CMK (cell line): ENCODE data around the gene NRXN3.

ENCODE experiments used
- DNase-seq: peaks from one replicate; pipeline ENCODE4 v3.0.0-alpha.2; 2010; ENCODE audit warnings: low read depth

NRXN3 gene

DNA sequence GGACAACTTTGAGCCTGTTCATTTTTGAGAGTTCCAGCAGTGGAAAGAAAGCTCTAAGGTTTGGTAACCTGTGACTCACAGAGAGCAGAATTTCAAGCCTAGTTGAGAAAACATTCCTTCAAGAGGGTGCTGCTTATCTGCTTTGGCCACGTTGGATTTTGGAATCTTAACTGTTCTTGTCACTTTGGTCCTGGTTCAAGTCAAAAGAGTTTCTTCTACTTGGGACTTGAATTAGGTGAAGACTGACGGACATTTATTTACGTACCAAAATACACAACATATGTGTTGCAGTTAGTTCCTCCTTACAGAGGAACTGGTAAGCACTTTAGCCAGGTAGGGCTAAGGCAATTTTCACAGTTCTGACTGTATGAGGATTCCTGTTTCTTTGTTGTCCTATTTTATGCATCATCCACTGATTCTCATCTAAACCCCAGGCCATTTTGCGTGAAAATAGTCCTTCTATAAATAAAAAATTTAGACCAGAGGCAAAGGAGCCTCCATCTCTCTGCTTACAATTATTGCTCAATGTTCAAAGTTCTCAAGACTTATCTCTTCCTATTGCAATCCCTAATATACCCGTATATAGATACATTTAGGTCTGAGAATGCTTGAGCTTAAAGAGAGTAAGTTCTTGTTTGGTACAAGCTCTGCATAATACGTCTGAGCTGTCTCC is 1460.3 kb downstream of the NRXN3 start:
- DNase-seq: no peak

DNA sequence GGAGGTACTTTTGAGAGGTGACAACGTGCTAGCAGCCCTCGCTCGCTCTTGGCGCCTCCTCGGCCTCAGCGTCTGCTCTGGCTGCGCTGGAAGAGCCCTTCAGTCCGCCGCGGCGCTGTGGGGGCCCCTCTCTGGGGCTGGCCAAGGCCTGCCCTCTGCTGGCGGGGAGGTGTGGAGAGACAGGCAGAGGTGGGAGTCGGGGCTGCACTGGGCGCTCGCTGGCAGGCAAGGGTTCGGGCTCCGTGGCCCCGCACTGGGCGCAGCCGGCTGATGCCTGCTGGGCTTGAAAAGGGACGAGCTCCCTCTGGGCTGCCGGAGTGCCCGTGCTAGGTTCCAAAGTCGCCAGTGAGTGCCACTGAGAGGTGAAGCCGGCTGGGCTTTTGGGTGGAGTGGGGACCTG is 1461.1 kb downstream of the NRXN3 start:
- no peak for DNase-seq

DNA sequence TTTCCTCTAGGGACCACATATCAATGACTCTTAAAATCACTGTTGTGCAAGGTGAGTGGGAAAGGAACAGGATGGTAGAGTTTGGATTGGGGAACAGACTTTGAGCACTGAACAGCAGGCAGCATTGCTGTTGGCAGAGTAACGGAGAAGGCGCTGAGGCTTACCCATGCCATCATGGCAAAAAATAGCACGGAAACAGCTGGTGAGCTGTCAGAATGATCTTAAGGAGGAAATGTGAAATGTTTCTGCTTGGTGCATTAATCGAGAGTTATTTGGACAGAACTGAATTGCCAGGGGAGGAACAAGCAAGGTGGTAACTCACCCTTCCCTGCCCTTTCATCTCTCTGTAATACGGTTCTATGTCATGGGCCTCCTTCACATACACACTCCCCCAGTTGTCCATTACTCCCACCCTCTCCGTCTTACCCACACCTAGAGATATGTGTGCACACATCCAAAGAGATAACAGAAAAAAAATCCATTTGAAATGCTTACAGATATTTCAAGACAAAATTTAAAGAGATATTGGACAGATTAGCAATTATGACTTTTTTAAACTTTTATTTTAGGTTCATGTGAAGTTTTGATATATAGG is 1468.6 kb downstream of the NRXN3 start:
- no peak for DNase-seq

DNA sequence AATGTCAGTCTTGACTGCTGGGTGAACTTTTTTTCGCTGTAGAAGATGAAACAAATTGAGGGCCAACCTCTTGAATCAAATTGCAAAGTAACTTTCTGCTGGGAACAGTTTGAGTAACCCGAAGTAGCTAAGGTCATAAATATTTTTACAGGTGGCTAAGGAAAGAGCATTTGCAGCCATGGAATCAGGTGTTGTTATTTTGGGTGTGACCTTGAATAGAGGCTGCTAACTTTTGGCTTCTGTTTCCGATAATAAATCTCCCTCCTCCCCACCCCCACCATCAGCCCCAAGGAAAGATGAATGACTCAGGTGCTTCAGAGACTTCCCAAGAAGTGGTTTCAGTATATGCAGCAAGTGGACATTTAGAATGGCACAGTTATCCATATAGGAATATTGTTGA is 1469.4 kb downstream of the NRXN3 start:
- DNase-seq: no peak

DNA sequence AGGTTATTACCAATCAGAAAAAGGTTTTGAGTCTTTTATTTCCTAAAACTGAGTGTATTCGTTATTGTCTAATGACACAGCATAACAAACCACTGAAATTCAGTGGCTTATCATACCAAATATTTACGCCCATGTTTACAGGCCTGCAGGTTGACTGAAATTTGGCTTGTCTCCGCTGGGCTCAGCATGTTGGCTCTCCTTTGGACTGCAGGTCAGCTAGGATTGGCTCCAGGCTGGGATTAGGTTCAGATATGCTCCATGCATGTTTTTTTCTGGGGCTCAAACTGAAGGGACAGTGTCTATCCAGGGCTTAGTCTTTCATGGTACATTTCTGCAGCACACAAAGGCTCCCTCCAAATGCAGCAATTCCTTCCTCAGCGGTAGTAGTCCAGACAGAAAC is 1471.2 kb downstream of the NRXN3 start:
- DNase-seq: no peak

DNA sequence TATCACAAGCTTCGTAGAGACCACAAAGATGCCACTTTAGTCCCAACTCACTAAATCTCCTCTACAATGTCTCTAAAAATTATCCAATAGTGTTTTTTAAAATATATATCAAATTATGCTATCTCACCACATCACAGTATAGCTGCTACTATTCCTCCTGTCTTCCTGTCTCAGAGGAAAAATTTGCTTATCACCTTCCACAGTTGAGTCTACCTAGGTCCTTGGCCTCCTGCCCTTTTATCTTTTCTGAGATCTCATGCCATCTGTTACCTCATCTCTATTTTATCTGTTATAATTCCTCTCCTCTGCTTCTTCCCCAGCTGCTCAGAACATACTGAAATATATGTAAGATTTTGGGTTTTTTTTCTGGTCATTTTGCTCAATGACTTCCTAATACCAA is 1473.0 kb downstream of the NRXN3 start:
- no peak for DNase-seq

DNA sequence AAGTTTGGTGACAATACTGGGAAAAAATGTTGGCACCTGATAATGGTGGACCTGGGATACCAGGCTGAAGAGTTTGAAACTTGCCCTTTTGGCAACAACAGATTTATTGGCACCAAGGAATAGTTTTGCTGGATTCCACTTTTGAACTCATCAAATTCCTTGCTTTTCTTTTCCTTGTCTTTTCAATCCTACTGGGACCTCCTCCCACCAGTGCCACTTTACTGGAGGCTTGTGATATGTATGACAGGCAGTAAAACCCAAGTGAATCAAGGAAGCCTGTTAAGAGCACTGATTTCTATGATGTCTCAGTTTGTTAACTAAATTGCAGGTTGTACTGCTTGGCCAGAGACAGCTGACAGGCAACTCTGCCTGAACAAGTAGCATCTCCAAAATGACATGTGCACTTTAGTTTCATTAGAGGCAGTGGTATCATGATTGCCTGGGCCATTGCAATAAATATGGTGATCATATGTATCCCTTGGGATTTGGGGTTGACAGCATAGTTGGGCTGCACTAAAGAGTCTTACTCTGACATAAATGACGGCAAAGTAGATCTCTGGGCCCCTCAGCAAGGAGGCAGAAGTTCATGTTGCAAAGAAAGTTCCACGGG is 1475.7 kb downstream of the NRXN3 start:
- no peak for DNase-seq

DNA sequence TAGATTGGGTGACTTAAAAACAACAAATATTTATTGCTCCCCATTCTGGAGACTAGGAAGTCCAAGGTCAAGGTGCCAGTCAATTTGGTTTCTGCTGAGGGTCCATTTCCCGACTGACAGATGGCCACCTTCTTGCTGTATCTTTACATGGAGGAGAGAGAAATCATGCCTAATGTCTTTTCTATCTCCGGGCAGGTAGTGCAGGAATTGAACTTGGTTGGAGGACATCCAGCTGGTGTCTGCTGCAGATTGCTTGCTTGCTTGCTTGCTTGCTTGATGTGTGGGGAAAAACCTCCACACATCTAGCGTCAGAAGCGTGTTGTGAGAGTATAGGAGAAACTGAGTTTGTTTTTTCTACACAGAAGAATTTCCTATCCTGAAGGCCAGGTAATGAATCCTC is 1479.7 kb downstream of the NRXN3 start:
- DNase-seq: no peak

DNA sequence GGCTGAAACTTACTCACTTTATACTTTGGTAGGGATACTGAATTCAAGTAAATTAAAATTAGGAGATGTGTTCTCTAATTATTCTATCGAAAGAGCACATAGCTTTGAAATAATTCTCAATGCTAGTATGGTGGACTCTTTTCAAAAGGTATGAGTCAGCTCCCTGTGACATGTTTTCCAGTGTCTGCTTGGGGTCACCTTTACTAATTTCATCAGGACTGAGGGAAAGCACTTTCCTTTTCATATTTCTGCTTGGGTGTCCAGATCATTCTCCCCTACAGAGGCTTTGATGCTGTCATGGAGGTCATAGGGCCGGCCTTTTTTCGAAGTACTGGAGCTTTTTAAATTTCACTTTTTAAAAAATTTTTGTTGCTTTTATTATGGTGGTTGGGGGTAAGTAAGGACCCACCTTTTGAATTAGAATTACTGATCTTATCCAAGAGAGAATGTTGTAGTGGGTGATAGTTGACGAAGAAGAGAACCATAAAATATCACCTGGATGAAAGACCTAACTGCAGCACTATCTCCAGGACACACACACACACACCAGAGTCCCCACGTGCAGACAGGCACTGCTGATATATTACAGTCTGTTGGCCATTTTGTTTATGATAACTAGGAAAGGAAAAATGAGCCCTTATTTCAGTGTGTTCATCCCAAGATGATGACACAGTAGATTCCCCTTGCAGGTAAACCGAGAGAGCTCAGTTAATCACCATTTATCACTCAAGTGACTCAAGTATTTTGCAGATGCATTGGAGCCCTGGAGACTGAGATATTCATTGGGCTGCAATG is 1482.5 kb downstream of the NRXN3 start:
- no peak for DNase-seq

DNA sequence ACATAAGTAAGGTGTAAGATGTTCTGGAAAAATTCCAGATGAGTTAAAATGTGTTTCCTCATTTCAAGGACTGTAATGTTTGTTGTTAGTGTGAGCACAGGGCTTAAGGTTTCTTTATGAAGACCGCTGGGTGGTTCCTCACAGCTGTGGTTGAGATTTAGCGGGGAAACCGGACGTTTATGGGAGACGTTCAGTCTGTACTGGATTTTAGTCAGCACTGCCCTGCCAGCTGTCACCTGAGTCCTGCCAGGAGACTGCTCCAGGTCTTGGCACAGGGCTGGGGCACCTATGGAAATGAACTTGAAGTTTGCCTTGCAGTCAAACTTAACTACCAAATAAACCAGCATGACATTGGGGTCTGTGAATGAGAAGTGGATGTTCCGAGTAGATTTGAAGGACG is 1485.9 kb downstream of the NRXN3 start:
- DNase-seq: no peak

DNA sequence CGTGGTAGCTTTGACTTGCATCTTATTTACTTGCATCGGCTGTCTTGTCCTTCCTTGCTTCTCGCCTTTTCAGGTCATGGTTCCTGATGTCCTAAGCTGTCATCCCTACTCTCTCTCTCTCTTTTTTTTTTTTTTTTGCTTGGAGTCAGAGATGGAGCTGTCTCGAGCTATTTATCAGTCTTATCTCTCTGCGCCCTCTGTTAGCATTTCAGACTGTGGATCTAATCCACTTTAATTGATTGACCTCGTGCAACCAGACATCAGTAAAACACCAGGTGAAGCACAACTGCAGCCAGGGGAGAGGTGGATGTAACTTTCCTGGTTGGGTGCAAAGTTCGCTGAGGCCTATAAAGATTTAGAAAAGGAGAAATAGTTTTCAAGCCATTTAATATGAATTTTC is 1486.3 kb downstream of the NRXN3 start:
- DNase-seq: no peak

DNA sequence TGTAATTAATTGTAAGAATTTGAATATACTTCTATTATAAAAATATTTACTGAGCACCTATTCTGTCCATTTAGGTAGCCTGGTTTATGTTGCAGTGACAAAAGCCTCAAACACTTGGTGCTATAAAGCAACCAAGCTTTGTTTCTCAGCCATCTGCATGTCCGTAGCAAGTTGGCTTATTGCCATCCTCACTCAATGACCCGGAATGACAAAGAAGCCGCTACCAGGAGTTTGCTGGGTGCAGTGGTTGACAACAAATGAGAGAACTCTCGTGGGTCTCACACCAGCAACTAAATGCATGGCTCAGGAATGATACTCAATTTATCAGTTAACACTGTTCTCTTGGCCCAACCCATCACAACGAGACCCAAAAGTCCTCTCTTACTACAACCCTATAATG is 1488.0 kb downstream of the NRXN3 start:
- no peak for DNase-seq

DNA sequence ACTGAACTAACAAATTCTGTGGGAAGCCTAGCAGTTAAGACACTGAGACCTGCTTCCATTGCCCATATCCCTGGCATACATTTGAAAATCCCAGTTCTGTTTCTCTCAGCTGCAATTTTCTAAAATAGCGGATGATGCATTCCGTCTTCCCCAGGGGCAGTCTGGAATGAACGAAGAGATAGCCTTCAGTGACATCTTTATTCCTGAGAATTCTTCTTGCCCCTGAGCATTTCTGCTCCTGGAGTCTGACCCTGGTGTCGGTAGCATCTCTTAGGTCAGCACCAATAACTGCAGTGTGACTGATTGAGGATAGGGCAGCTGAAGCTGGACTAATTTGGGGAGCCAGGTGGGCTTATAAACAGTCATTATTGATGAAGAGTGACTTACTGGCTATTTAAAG is 1488.6 kb downstream of the NRXN3 start:
- no peak for DNase-seq

DNA sequence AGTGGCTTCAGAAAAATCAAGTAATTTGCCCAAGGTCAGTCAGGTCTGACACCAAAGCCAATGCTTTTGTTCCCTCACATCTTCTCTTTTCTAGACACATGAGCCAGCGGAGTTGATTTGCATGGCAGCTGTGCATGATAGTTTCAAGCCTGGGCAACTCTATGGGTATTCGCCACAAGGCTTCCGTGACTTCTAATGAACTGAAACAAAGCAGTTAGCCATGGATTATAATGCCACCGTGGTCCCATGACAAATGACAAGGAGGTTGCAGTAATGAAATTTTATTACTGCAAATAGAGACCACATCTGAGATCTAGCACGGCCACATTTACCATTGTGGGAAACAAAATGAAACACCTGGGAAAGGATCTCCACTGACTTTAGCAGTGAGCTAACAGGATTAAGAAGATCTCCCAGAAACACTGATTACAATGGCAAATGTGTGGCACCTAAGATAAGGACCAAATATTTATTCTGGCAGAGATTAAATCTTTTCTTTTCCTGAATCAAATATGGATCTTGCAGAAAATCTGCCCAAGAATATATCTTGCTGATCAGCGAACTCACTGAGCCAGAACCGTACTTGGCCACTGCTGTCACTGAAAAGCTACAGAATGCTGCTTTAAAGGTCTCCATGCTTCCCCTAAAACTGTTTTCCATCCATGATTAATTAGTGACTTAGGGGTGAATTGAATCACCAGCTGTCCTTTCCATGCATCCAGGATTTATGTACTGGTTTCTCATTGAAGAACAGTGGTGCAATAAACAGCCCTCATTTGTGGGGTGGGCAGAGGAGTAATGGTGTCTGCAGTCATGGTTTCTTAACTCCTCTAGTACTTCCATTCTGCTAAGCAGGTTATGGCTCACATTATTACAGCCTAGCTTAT is 1490.1 kb downstream of the NRXN3 start:
- DNase-seq: no peak

DNA sequence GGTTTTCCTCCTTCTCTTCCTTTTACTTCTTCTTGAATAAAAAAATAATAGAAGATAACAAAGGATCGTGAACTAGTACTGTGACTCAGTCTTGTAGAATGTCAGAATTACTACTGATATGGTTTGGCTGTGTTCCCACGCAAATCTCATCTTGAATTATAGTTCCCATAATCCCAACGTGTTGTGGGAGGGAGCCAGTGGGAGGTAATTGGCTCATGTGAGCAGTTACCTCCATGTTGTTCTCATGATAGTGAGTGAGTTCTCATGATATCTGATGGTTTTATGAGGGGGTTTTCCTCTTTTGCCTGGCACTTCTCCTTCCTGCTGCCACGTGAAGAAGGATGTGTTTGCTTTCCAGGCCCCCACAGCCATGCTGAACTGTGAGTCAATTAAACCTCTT is 1491.6 kb downstream of the NRXN3 start:
- no peak for DNase-seq

DNA sequence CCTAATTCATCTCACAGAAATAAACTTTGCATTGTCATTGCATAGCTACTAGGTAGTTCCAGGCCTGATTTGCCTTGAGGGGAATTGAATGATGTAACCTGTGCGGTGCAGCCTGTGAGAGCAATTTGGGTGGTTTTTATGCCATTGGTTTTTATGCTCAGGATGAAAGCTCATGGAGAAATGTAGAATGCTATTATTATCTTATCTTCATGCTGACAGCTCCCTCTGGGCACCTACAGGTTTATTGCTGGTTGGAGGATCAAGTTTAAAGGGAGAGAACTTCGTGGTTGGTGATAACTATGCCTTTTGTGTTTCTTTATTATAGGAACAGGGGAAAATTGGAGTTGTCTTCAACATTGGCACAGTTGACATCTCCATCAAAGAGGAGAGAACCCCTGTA is 1493.3 kb downstream of the NRXN3 start:
- DNase-seq: no peak

DNA sequence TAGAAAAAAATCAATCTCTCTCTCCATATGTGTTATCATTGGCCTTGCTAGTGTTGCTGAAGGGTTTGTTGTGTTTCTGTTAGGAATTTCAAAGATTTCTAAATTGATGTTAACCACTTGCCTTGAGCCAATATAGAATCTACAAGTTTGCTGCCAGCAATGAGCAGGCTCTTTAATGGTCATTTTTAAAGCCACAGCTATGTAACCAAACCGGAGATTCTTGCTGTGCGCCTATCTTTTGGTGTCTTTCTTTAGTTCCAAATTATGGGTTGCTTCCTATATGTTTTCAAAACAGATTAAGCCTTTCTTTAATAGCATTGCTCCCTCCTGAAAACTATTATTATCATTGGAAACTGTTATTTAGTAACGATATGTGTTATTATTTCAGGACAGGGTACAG is 1495.4 kb downstream of the NRXN3 start:
- DNase-seq: no peak

DNA sequence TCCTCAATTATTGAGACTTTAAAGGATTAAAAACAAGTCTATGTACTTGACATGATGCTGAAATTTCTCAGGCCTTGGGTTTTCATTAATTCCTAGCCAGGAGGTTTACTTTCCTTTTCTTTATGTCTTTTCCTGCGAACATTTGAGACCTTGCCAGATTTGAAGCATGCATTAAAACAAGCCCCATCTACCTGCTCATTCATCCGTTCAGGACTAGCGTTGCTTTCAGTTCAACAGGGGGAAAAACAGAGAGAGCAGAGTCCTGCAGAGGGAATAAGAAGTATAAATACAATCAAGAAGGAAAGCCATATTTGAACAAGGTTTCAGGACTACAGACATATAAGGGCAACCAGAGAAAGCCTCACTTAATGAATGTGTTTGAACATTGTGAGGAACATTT is 1498.8 kb downstream of the NRXN3 start:
- no peak for DNase-seq

DNA sequence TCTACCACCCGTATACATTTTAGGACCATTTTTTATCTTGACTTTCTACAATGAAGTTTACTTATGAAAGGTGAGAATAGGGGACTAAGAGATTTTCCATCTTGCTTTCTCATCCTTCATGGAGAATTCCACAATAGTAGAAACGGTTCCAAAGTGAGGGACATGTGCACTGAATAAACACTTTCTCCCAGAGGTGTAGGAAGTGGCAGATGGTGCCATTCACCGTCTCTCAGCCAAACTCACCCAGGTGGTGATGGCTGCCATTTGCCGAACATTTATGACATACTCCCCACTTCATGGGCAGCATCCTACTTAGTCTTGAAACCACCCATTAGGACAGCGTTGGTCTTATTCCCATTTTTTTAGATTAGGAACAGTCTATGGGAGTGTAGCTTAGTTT is 1500.6 kb downstream of the NRXN3 start:
- DNase-seq: no peak

DNA sequence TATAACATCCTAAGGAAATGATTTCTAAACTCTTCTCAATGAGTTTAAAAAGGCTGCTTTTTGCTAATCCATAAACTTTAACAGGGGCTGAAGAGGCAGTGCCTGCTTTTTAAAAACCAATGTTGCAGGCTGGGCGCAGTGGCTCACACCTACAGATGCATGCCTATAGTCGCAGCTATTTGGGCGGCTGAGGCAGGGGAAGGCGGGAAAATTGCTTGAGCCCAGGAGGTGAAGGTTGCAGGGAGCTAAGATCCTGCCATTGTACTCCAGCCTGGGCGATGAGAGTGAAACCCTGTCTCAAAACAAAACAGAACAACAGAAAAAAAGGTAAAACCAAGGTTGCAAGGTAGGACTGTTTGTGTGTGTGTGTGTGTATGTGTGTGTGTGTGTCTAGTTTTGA is 1509.9 kb downstream of the NRXN3 start:
- DNase-seq: no peak

DNA sequence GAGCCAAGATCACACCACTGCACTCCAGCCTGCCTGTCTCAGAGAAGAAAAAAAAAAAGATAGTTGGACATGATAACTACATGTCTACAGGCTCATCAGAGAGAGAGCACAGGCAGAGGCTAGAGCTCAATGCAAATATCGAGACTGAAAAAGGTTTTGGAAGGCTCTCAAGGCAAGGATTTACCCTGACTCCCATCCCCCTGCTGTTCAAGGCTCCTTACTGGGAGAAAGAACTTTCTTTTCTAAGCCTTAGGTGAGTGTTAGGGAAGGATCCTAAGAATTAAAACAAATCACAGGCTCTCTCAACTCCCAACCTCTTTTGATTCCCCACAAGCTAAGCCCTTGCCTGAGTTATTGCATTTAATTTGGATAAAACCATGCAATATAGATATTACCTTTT is 1516.0 kb downstream of the NRXN3 start:
- no peak for DNase-seq

DNA sequence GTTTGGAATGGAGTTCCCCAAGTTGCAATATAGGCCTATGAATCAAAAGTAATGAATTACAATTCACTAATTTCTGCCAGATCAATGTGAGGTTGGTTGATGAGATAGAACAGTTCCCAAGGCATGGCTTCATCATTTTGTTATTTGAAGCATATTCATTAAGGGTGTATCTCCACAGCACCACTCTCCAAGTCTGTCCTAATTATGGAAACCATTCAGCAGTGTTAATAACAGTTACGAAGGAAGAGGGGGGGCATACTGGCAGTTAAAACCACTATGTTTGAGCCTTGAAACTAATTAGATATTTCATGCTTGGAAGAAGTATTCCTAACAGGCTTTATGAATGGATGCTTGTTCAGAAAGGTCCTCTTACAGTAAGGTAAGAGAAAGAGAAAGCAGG is 1520.8 kb downstream of the NRXN3 start:
- no peak for DNase-seq
